Activated T-cell treated with anti-CD3 and anti-CD28 coated beads, Interleukin-2, amount 50 U/mL, for 4 hours (primary cell): Measurements from ENCODE around the gene TMEM134. TPM values are rescaled to one million over a fixed set of nuclear protein-coding genes. Genes with fewer than 3 reads are reported as not detected.
A peak's percentile ranks its signal among the peaks of the same experiment; 100 is the strongest.

Experiments
- ATAC-seq, 2 donors: fragments of 200-7000 bp; cut with Tn5 transposase; one replicate each; pipeline ENCODE4 v1.10.0; 2021
- DNase-seq: peaks from one replicate; pipeline ENCODE4 v3.0.0-alpha.2; 2020
- H3K27me3 Mint-ChIP-seq: one replicate; pipeline ENCODE4 v1.8.0; 2021; ENCODE audit warnings: low read depth, mixed read lengths
- H3K36me3 Mint-ChIP-seq: one replicate; pipeline ENCODE4 v1.8.0; 2022; ENCODE audit warnings: mixed read lengths; ENCODE audit not compliant: insufficient read depth
- H3K4me1 Mint-ChIP-seq: one replicate; pipeline ENCODE4 v1.8.0; 2021; ENCODE audit warnings: low read depth, mixed read lengths
- H3K4me3 Mint-ChIP-seq: one replicate; pipeline ENCODE4 v1.8.0; 2021; ENCODE audit warnings: mild to moderate bottlenecking, moderate library complexity, mixed read lengths
- H3K9me3 Mint-ChIP-seq: one replicate; pipeline ENCODE4 v1.8.0; 2021; ENCODE audit warnings: mixed read lengths
- total RNA-seq, 3 donors: library from RNA; stranded (reverse); gene quantifications; one replicate each; pipeline ENCODE4 v1.2.1, GENCODE V29; 2021

The TMEM134 gene
- total RNA-seq, 3 donors from 2014 or later = 31.1 to 36.3 (median 32.9) TPM

DNA sequence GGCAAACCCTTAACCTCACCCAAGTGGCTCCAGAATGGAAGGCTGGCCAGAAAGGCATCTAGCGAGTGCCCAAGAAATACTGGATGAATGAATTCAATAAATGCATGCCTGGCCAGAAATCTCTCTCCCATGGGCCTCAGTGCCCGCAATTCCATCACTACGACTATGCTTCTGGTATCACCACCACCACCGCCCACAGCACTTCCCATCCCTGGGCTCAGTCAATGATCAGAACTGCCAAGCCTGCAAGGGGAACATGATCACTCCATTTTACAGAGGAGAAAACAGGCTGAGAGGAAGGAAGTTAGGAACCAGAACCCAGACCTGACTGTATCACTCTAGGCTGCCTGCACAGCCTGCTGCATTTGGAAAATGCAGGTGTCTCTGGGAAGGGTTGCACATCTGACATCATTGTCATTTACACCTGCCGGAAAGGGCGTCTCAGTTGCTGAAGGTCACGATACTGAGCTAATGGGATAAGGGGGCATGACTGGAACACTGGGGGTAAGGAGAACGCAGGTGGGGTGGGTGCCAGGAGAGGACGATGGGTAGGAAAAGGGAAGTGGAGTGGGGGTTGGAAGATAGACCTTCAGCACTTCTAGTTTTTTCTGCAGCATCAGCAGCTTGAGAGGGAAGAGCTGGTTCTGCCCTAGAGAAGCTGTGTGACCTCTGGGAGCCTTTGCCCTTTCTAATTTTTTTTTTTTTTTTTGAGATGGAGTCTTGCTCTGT, 19.8 kb downstream of the TMEM134 start:
- ATAC-seq (no peak), DNase-seq (no peak)
- H3K27me3 Mint-ChIP-seq = no peaks in the 10 kb centered on the region
- H3K4me1 Mint-ChIP-seq = peaks cover 49% of the 10 kb centered on the region
- no peak overlapping the region for H3K4me3 Mint-ChIP-seq
- no peaks in the 10 kb centered on the region for H3K9me3 Mint-ChIP-seq
- no peaks in the 10 kb centered on the region for H3K36me3 Mint-ChIP-seq

DNA sequence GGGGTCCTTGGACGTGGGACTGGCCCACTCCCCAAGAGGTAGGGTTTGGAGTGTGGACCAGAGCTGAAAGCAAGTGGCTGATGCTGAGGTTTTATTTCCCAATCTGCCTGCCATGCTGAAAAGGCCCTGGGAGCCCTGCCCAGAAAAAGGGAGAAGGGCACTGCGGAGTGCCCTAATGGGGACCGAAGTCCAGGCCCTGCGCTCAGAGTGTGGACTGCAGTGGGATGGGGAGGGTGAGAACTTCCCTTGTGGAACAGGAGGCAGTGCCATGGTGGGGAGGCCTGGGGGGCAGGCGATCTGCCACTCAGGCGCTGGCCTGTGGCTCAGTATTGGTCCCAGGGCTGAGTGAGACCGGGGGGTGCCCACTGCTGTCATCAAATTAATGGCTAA, 20.8 kb downstream of the TMEM134 start:
- Mint-ChIP-seq H3K4me3 (no peak overlapping the region), H3K27me3 (no peaks in the 10 kb centered on the region), H3K36me3 (no peaks in the 10 kb centered on the region), H3K4me1 (peaks cover 54% of the 10 kb centered on the region), H3K9me3 (no peaks in the 10 kb centered on the region)
- DNase-seq (no peak), ATAC-seq (no peak)

DNA sequence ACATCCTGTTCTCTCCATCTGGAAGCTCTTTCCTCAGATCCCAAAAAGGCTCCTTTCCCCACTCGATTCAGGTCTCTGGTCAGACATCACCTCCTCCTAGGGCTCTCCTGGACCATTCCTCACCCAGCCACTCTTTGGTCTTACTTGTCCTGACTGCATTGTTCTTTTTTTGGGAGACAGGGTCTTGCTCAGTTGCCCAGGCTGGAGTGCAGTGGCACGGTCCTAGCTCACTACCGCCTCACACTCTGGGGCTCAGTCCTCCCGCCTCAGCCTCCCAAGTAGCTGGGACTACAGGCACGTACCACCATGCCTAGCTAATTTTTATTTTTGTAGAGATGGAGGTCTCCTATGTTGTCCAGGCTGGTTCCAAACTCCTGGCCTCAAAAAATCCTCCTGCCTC, 23.5 kb downstream of the TMEM134 start:
- Mint-ChIP-seq H3K36me3 (no peaks in the 10 kb centered on the region), H3K4me3 (peak overlapping the region; percentile 13)
- no peak for ATAC-seq

DNA sequence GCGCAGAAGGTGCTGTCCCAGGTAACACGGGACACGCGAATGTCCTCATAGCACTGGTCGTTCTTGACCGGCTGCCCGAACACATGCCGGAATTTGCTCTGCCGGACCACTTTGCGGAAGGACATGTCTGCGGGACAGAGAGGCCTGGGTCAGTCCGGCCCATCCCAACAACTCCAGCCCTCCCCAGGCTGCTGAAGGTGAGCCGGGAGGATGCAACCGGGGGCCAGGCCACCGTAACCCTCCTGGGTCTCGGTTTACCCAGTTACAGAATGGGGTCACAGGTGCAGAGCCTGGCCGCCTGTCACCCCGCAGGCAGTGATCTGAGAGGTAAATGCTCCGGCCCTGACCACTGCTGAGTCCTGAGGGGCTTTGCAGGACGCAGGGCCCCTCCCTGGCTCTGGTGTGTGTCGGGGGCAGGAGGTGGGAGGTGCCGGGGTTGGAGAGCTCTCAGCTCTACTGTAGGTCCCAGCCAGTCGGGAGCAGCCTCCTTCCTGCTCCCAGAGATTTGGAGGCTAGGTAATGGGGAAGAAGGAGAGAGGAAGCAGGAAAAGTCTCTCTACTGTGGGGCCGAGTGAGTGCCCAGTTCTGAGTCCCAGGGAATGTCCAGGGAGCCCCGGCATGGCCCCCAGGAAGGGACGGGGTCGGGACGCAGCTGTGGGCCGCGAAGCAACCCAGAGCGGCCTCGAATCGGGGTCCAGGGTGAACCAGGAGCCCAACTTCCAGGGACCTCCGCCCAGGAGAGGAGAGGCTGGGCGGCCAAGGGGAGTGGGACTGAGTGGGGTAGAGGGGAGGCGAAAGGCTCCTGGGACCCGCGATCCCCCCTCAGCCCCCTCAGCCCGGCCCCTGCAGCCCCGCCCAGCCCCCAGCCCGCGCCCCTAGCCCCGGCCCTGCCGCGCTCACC, 26.3 kb downstream of the TMEM134 start:
- ATAC-seq = no peak
- Mint-ChIP-seq H3K9me3 (no peaks in the 10 kb centered on the region), H3K27me3 (no peaks in the 10 kb centered on the region), H3K4me1 (peaks cover 76% of the 10 kb centered on the region), H3K4me3 (peak overlapping the region; percentile 74), H3K36me3 (no peaks in the 10 kb centered on the region)
- DNase-seq = no peak

More for the DNA sequence above, 23.5 kb downstream of the TMEM134 start:
- Mint-ChIP-seq H3K27me3 (no peaks in the 10 kb centered on the region), H3K4me1 (peaks cover 70% of the 10 kb centered on the region), H3K9me3 (no peaks in the 10 kb centered on the region)
- no peak for DNase-seq

DNA sequence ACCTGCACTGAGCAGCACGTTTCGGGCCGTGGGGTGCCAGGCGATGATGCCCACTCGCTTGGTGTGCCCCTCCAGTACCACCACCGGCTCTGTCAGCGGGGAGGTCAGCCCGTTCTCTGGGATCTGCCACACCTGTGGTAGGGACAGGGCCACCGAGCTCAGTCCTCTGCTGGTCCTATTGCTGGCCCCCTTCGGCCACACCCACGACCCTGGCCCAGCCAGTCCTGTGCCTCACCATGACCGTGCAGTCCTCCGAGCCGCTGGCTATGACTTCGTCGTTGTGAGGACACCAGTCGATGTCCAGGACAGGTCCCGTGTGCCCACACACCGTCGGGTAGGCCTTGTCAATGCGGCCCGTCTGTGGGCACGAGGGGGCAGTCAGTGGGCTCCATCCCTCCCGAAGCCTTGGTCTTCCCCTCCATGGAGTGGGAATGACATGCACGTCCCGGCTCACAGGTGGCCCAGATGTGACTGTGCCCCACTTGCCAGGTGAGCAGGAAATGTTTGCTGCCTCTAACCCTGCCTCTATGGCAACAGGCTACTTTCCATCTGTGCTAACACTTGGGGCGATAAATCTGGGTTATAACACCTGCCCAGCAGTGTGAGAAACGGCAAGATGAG, 27.2 kb downstream of the TMEM134 start:
- Mint-ChIP-seq H3K4me1 (peaks cover 70% of the 10 kb centered on the region), H3K4me3 (peak overlapping the region; percentile 74), H3K27me3 (no peaks in the 10 kb centered on the region), H3K9me3 (no peaks in the 10 kb centered on the region), H3K36me3 (no peaks in the 10 kb centered on the region)
- no peak for ATAC-seq
- DNase-seq = no peak

DNA sequence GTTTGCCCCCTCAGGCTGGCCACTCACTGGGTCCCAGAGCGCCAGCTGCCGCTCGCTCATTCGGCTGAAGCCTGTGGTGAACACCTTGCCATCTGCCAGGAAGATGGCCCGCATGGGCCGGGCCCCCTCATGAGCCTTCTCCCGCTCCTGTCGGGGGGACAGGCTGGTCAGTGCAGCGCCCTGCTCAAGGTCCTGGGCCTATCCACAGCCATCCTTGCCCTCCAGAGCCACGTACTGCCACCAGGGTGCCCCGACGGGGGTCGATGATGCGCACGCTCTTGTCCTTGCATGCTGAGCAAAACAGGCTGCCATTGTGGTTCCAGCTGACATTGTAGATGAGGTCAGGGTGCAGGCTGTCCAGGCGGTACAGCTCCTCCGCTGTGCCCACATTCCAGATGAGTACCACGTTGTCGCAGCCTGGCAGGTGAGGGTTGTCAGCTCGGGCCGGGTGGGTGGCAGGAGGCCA, 27.9 kb downstream of the TMEM134 start:
- H3K4me3 Mint-ChIP-seq = no peak overlapping the region
- peaks cover 68% of the 10 kb centered on the region for H3K4me1 Mint-ChIP-seq
- no peak for ATAC-seq
- DNase-seq = no peak
- H3K9me3 Mint-ChIP-seq = no peaks in the 10 kb centered on the region
- peaks cover 4% of the 10 kb centered on the region for H3K36me3 Mint-ChIP-seq
- no peaks in the 10 kb centered on the region for H3K27me3 Mint-ChIP-seq

DNA sequence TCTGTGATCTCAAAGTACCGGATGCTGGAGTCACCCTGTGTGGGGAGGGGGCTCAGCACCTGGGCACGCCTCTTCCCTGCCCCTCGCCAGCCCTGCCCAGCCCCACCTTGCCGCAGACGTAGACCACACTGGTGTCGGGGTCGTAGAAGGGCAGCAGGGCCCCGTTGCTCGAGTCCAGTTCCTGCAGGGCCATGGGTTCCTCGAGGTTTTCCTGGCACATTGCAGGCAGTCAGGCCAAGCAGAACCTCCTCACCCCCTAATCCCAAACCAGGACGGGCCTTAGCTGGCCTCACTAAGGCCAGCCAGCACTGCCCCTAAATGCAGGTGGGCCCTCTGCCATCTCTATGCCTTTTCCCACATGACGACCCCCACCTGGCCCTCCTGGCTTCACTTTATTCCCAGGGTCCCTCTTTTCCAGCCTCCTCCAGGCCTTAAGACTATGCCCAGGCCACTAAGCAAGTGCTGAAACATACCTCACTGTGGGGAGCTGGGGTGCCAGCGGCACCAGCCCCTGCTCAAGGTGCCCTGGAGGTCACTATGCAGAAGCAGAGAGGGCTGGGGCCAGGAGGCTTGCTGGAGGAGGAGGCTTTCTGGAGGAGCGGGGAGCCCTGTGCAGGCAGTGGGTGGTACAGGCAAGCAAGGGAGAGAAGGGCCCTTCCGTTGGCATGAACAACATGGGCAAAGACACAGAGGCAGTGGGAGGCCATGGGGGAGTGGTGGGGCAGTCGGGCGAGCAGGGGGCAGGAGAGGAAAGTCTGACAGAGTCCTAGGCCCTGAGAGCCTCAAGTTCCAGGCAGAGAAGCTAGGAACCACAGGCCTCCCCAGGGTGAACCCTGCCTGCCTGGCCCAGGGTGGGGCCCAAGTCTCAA, 28.6 kb downstream of the TMEM134 start:
- DNase-seq = no peak
- H3K4me3 Mint-ChIP-seq = peak overlapping the region; percentile 87
- no peak for ATAC-seq
- no peaks in the 10 kb centered on the region for H3K9me3 Mint-ChIP-seq
- H3K36me3 Mint-ChIP-seq = peaks cover 4% of the 10 kb centered on the region
- H3K4me1 Mint-ChIP-seq = peaks cover 65% of the 10 kb centered on the region
- H3K27me3 Mint-ChIP-seq = no peaks in the 10 kb centered on the region

DNA sequence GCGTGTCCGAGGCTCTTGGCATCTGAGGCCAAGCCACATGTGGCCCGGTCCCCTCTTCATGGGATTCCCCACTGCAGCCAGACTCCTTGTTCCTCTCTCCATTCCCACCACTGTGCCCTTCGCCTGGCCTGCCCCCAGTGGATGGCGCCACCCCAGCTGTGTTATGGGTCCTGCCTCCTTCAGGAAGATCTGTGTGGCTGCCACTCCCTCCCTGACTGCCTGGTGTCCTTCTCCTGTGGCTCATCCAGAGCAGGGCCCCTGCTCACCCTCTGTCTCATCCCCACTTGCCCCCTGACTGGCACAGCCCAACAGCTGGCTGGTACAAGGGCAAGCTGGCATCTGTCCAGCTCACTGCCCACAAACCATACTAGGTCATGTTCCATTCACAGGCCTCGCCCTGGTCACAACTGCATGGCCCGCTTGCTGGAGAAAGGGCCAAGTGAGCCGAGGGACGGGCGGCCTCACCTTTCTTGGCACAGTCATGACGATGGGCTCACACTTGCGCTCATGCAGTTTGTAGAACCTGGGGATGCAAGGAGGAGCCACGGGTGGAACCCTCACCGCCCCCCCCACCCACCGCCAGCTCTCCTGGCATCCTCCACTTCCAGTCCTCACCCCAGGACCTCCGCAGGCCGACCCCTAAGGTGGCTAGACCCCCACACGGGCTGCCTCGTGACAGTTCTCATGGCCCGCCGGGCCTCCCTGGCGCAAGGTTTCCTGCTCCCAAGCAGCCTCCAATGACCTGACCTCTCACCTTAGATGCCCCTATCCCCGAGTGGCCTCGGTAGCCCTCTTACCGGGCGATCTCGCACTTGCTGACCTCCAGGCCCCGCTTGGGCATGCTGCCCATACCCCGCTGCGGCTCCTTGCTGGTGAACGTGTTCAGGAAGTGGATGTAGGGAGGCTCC, 29.5 kb downstream of the TMEM134 start:
- peaks cover 62% of the 10 kb centered on the region for H3K4me1 Mint-ChIP-seq
- no peak for ATAC-seq
- H3K36me3 Mint-ChIP-seq = peaks cover 8% of the 10 kb centered on the region
- no peak for DNase-seq
- H3K9me3 Mint-ChIP-seq = no peaks in the 10 kb centered on the region
- H3K4me3 Mint-ChIP-seq = peak overlapping the region; percentile 87
- no peaks in the 10 kb centered on the region for H3K27me3 Mint-ChIP-seq

DNA sequence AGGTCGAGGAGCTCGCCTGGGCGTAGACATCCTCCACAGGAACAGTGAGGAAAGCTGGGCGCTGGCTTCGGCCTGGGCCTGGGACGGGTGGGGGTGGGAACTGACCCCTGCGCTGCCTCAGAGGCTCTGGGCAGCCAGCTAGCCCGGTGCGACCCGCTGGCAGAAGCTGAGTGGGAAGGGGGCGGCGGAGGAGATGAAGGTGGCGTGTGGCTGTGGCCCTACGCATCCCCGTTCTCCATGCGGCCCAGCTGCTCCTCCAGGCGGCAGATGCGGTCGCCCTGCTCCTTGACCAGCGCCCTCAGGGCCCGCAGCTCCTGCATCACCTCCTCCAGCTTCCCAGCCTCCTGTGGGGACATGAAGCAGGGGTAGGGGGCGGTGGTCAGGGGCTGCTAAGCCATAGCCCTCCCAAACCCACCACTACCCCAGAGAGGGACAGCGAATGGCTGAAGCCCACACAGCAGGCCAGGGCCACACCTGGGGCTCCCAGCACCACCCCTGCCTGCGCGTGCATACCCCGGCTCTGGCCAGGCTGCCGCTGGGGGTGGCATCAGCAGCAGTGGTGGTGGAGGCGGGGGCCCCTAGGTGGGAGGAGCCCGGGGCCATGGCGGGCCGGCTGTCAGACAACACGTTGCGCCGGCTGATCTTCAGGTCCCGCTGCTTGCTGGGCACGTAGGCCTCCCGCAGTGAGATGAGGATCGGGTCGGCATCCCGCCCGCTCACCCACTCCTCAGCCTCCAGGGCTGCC, 30.7 kb downstream of the TMEM134 start:
- DNase-seq = peak; percentile 67

DNA sequence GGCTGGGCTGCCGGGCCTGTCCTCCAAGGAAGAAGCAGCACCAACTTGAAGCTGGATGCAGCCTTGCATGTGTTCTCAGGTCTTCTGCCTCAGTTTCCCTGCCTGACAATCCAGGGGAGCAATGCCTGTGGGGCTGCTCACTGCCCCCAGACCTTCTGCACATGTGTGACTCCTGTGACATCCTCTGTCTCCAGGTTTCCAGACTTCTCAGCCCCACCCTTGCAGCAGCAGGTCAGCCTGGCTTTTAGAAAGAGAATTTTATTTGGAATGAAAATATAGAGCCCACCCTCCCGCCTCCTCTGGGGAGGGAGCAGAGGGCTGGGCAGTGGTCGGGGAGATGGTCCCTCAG, 31.3 kb downstream of the TMEM134 start:
- no peaks in the 10 kb centered on the region for H3K27me3 Mint-ChIP-seq
- H3K4me1 Mint-ChIP-seq = peaks cover 69% of the 10 kb centered on the region
- DNase-seq (no peak), ATAC-seq (no peak)
- peaks cover 11% of the 10 kb centered on the region for H3K36me3 Mint-ChIP-seq
- H3K9me3 Mint-ChIP-seq = no peaks in the 10 kb centered on the region
- peak overlapping the region; percentile 87 for H3K4me3 Mint-ChIP-seq

More for the DNA sequence above, 30.7 kb downstream of the TMEM134 start:
- Mint-ChIP-seq H3K4me3 (peak overlapping the region; percentile 87), H3K27me3 (no peaks in the 10 kb centered on the region), H3K9me3 (no peaks in the 10 kb centered on the region), H3K4me1 (peaks cover 65% of the 10 kb centered on the region), H3K36me3 (peaks cover 11% of the 10 kb centered on the region)
- peak; percentile 49 to 51 for ATAC-seq

DNA sequence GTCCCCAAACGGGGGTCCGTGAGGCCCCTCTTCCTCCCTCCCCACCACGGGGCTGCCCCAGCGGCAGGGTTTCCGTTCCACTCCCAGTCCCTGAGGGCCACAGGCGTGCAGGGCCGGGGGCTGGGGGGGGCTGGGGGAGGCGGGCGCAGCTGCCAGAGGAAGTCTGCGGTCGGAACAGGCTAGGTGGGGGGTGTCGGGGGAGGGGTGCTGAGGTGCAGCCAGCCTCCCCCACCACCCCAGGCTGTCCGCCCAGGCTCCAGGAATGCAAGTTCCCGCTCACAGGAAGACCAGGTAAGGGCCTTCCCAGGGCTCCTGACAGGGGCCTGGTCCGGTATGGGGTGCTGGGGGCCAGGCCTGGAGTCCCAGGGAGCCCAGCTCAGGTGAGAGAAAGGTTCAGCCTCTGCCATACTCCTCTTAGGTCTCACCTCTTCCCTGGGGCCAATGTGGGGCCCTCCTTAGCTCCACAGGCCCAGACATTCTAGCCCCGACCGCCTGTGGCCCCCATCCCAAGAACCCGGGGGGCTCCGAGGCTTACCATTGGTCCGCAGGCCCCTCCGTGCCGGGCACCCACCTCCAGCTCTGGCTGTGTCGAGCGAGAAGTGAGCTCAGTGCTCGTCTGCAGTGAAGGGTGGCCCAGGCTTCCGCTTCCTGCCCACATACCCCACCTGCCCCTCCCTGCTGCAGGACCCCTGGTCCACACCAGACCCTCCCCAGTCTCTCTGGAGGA, 31.8 kb downstream of the TMEM134 start, which contains the start of gene PTPRCAP:
TSS of gene PTPRCAP (minus strand) at position 601 of the 727 bp plus-strand sequence. CDS start at position 538, 63 bp downstream.
- Mint-ChIP-seq H3K4me1 (peaks cover 68% of the 10 kb centered on the region), H3K27me3 (no peaks in the 10 kb centered on the region), H3K9me3 (no peaks in the 10 kb centered on the region), H3K36me3 (peaks cover 13% of the 10 kb centered on the region), H3K4me3 (peak within 1 kb of the TSS; percentile 87)
- DNase-seq = peak; percentile 66
- peak; percentile 24 to 29 for ATAC-seq
